ENCODE results near the gene KDM4C. TPM values are rescaled to one million over a fixed set of nuclear protein-coding genes. Genes with fewer than 3 reads are reported as not detected.

The KDM4C gene
- total RNA-seq, 4 donors from 2014 or later, result 32.3 to 41.4 (median 35.3) TPM

DNA sequence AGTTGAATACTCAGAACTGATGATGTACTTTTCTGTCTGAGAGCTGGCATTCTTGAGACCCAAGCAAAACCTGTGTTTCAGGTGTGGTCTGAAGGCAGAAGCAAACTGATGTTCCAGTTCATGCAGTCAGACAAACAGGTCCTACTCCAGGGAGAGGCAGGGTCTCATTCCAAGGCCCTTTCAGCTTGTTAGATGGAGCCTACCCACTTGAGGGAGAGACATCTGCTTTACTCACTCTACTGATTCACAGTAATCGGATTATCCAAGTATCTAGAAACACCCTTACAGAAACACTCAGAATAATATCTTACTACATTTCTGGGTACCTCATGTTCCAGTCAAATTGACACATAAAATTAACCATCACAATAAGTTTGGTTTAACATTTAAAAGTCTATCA lies 207.8 kb downstream of the KDM4C start:
- TF ChIP-seq CTCF (IDR thresholded peaks at IDR 0.05), result no peak
- TF ChIP-seq POLR2A (IDR thresholded peaks at IDR 0.05), result no peak
- intact Hi-C loops (cut with DNase I; ENCODE audit: low total_unique reads), result no loop called here
- DNase-seq (ENCODE audit: low spot score in 2 of 2), result no peak
- 95 to 100% methylated on average over 1 of the region's 1 CpG for WGBS, 2 donors
- H3K4me3 ChIP-seq (ENCODE audit: low read depth, poor library complexity, severe bottlenecking), result no peak overlapping the region

GRCh38 chr9:6968271-6968670 lies 210.5 kb downstream of the KDM4C start:
- no peak for TF ChIP-seq CTCF (IDR thresholded peaks at IDR 0.05)
- no peak for TF ChIP-seq POLR2A (IDR thresholded peaks at IDR 0.05)
- no peak overlapping the region for H3K4me3 ChIP-seq (ENCODE audit: low read depth, poor library complexity, severe bottlenecking)
- WGBS, 2 donors, result 41 to 49% methylated on average over 3 of the region's 3 CpGs
- no peak for DNase-seq (ENCODE audit: low spot score in 2 of 2)
- intact Hi-C loops (cut with DNase I; ENCODE audit: low total_unique reads), result no loop called here

GRCh38 chr9:6969805-6970204 lies 212.0 kb downstream of the KDM4C start:
- 97% methylated on average over 3 of the region's 3 CpGs for WGBS, 2 donors
- H3K4me3 ChIP-seq (ENCODE audit: low read depth, poor library complexity, severe bottlenecking), result no peak overlapping the region
- no peak for TF ChIP-seq CTCF (IDR thresholded peaks at IDR 0.05)
- TF ChIP-seq POLR2A (IDR thresholded peaks at IDR 0.05), result no peak
- intact Hi-C loops (cut with DNase I; ENCODE audit: low total_unique reads), result no loop called here
- no peak for DNase-seq (ENCODE audit: low spot score in 2 of 2)

DNA sequence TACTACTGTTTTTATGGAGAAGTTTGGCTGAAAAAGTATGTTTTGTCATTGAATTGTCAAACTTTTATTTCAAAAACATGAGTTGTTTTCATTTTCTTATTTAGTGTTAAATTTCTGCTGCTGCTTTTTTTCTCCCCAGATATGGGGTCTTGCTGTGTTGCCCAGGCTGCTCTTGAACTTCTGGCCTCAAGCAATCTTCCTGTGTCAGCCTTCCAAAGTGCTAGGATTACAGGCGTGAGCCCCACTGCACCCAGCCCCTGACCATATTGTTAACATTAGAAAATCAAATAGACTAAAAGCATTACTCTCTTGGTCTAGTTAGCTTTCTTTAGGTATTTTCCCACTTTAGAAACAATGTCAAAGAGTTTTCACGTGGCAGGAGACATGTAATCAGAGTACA lies 215.3 kb downstream of the KDM4C start:
- TF ChIP-seq CTCF (IDR thresholded peaks at IDR 0.05) (no peak), POLR2A (IDR thresholded peaks at IDR 0.05) (no peak)
- WGBS, 2 donors, result 49 to 98% methylated on average over 2 of the region's 2 CpGs
- intact Hi-C loops (cut with DNase I; ENCODE audit: low total_unique reads), result no loop called here
- no peak overlapping the region for H3K4me3 ChIP-seq (ENCODE audit: low read depth, poor library complexity, severe bottlenecking)
- no peak for DNase-seq (ENCODE audit: low spot score in 2 of 2)

GRCh38 chr9:6973762-6974161 lies 216.0 kb downstream of the KDM4C start:
- no peak for DNase-seq (ENCODE audit: low spot score in 2 of 2)
- no peak overlapping the region for H3K4me3 ChIP-seq (ENCODE audit: low read depth, poor library complexity, severe bottlenecking)
- intact Hi-C loops (cut with DNase I; ENCODE audit: low total_unique reads), result no loop called here
- WGBS, 2 donors, result 87 to 91% methylated on average over 2 of the region's 2 CpGs
- no peak for TF ChIP-seq POLR2A (IDR thresholded peaks at IDR 0.05)
- no peak for TF ChIP-seq CTCF (IDR thresholded peaks at IDR 0.05)

- TF ChIP-seq CTCF (IDR thresholded peaks at IDR 0.05) (no peak), POLR2A (IDR thresholded peaks at IDR 0.05) (no peak)
- DNase-seq (ENCODE audit: low spot score in 2 of 2), result no peak
- intact Hi-C loops (cut with DNase I; ENCODE audit: low total_unique reads), result no loop called here
- no peak overlapping the region for H3K4me3 ChIP-seq (ENCODE audit: low read depth, poor library complexity, severe bottlenecking)
- 90 to 93% methylated on average over 2 of the region's 2 CpGs for WGBS, 2 donors
Observed at GRCh38 chr9:6975198-6975597, 217.4 kb downstream of the KDM4C start.
